HepG2 (cell line): ENCODE data around the gene GHR. TPM values are rescaled to one million over a fixed set of nuclear protein-coding genes. Genes with fewer than 3 reads are reported as not detected.

Experiments used
- ATAC-seq: fragments of 200-7000 bp; cut with Tn5 transposase; 3 replicates; pipeline ENCODE4 v1.9.1; 2020; ENCODE audit warnings: mild to moderate bottlenecking, moderate library complexity
- BruUV-seq: library from RNA; stranded (reverse); fragments of 400-500 nt; replicated peaks from 2 replicates; lab custom pipeline; 2021; lab: Mats Ljungman, UMichigan
- CTCF ChIA-PET: fragments of 300-600 bp; formaldehyde crosslinking; extraction: SDS; loops from one replicate; lab custom pipeline; 2021; ENCODE audit warnings: low total read pairs, inconsistent platforms, low intra/inter-chr PET ratio; lab: Yijun Ruan, JAX
- POLR2A ChIA-PET: fragments of 350-600 bp; sonication (Branson Sonifier 250); formaldehyde crosslinking; loops from one replicate; lab custom pipeline; 2020; ENCODE audit warnings: antibody characterized with exemption, inconsistent platforms; lab: Yijun Ruan, JAX
- DNase-seq: peaks from one replicate; pipeline ENCODE4 v3.0.0-alpha.2; 2015; ENCODE audit warnings: low spot score
- FAIRE-seq: peaks from 3 replicates; lab custom pipeline; 2011; peaks lifted over from hg19 to GRCh38; lab: Jason Lieb, UNC
- H2AFZ ChIP-seq: one replicate; pipeline ENCODE4 v1.6.1; 2011; ENCODE audit warnings: low read length, inconsistent platforms
- H3K27ac ChIP-seq: fragments of 300-600 bp; 3 replicates; pipeline ENCODE4 v1.8.0; 2011; ENCODE audit warnings: mixed run types, mild to moderate bottlenecking, mixed read lengths, low read length, inconsistent platforms; ENCODE audit not compliant: insufficient read depth; ENCODE audit errors: extremely low read length
- H3K27me3 ChIP-seq, 2 experiments: fragments of 200-600 bp in 1 of 2; 2 replicates in 1 of 2; 3 replicates in 1 of 2; pipeline versions ENCODE4 v1.6.0 to v1.8.0; 2011; ENCODE audit warnings: low read length in 2 of 2, mild to moderate bottlenecking in 2 of 2, moderate library complexity in 2 of 2, inconsistent platforms in 1 of 2; ENCODE audit not compliant: insufficient read depth in 2 of 2, control insufficient read depth in 1 of 2
- H3K36me3 ChIP-seq, 2 experiments: fragments of 200-600 bp in 1 of 2; replicated peaks in 1 of 2; 2 replicates in 1 of 2; 3 replicates in 1 of 2; pipeline versions ENCODE4 v1.5.1 to v1.8.0; 2011; ENCODE audit warnings: low read length in 2 of 2, inconsistent platforms in 1 of 2; ENCODE audit not compliant: insufficient read depth in 2 of 2, control insufficient read depth in 1 of 2
- H3K4me1 ChIP-seq: 2 replicates; pipeline ENCODE4 v1.5.1; 2012; ENCODE audit warnings: low read length, inconsistent platforms; ENCODE audit not compliant: insufficient read depth
- H3K4me2 ChIP-seq: 2 replicates; pipeline ENCODE4 v1.6.0; 2011; ENCODE audit warnings: low read depth, low read length, inconsistent platforms
- H3K4me3 ChIP-seq, 3 experiments: fragments of 200-600 bp in 1 of 3; sonication (generic), shearing (Covaris generic) in 1 of 3; replicated peaks in 1 of 3; 2 replicates each; pipeline ENCODE4 v1.5.1; 2011 to 2016; ENCODE audit warnings: low read length in 3 of 3, inconsistent platforms in 2 of 3, low read depth in 2 of 3, mild to moderate bottlenecking in 2 of 3, control low read depth in 1 of 3, mixed read lengths in 1 of 3; ENCODE audit not compliant: insufficient read depth in 1 of 3
- H3K79me2 ChIP-seq: one replicate; pipeline ENCODE4 v1.6.1; 2011; ENCODE audit warnings: low read length, inconsistent platforms; ENCODE audit not compliant: insufficient read depth
- H3K9ac ChIP-seq: 2 replicates; pipeline ENCODE4 v1.6.0; 2011; ENCODE audit warnings: mild to moderate bottlenecking, low read depth, low read length, inconsistent platforms; ENCODE audit not compliant: insufficient read depth
- H3K9me3 ChIP-seq: 2 replicates; pipeline ENCODE4 v1.5.1; 2012; ENCODE audit warnings: mild to moderate bottlenecking, low read length
- H4K20me1 ChIP-seq: 2 replicates; pipeline ENCODE4 v1.6.0; 2011; ENCODE audit warnings: inconsistent platforms, mild to moderate bottlenecking, low read length, moderate library complexity; ENCODE audit not compliant: insufficient read depth
- CC2D1A ChIP-seq: sonication (generic); formaldehyde crosslinking; IDR thresholded peaks from 2 replicates; pipeline ENCODE4 v1.8.1; 2023; ENCODE audit warnings: mild to moderate bottlenecking, missing genetic modification reagents
- HMG20A ChIP-seq: IDR thresholded peaks from 2 replicates; pipeline ENCODE4 v1.6.1; 2016; ENCODE audit warnings: borderline replicate concordance
- MYNN ChIP-seq: sonication (generic); formaldehyde crosslinking; IDR thresholded peaks from 2 replicates; pipeline ENCODE4 v1.4.0; 2020; ENCODE audit warnings: mild to moderate bottlenecking, low read depth, missing genetic modification reagents
- NFYB ChIP-seq: sonication (generic); formaldehyde crosslinking; IDR thresholded peaks from 2 replicates; pipeline ENCODE4 v1.4.0; 2020; ENCODE audit warnings: missing genetic modification reagents
- ZKSCAN5 ChIP-seq: sonication (generic); formaldehyde crosslinking; IDR thresholded peaks from 2 replicates; pipeline ENCODE4 v1.5.1; 2020; ENCODE audit warnings: mild to moderate bottlenecking, missing genetic modification reagents
- ZNF552 ChIP-seq: sonication (generic); formaldehyde crosslinking; IDR thresholded peaks from 2 replicates; pipeline ENCODE4 v1.9.0; 2022; ENCODE audit warnings: missing genetic modification reagents, mild to moderate bottlenecking, borderline replicate concordance
- WGBS: methylation state at CpG from one replicate; pipeline ENCODE4 v1.1.6; 2017; ENCODE audit warnings: low lambda C conversion rate; 5-methylcytosine and 5-hydroxymethylcytosine counted together
- in situ Hi-C: cut with HindIII; loops from 2 replicates; pipeline ENCODE4 v1.10.0; 2017; ENCODE audit warnings: low pct_unique_long_range_greater_than_20kb; ENCODE audit not compliant: extremely low pct_ligation_motif_present
- intact Hi-C: fragments of 100-400 bp; cut with micrococcal nuclease; formaldehyde crosslinking; loops from one replicate; pipeline ENCODE4 v1.10.0; 2022; ENCODE audit not compliant: unreplicated experiment
- polyA plus RNA-seq, 8 experiments: library from polyadenylated mRNA; depleted of rRNA in 3 of 8; stranded (reverse) in 7 of 8; unstranded in 1 of 8; fragments of >200 nt; fragmentation: Illumina TruSeq in 4 of 8; extraction: Trizol in 4 of 8; gene quantifications; 2 replicates each; pipeline versions ENCODE4 v1.2.1 to v1.2.3, GENCODE V29; 2011 to 2016; ENCODE audit warnings: low read depth in 4 of 8, missing spikeins in 1 of 8, mixed read lengths in 1 of 8; ENCODE audit not compliant: insufficient read depth in 1 of 8
- total RNA-seq, 5 experiments: library from RNA; depleted of rRNA; stranded (reverse); fragments of >200 nt; fragmentation: Illumina TruSeq; extraction: Trizol; gene quantifications; 2 replicates each; pipeline ENCODE4 v1.2.3, GENCODE V29; 2016; ENCODE audit warnings: low read depth in 1 of 5
- TF ChIP-seq, protein P1 (sequence below): IDR thresholded peaks from 2 replicates; pipeline ENCODE4 v1.4.0; 2020; ENCODE audit warnings: mild to moderate bottlenecking, missing genetic modification reagents
- TF ChIP-seq, protein P2 (sequence below): sonication (generic); formaldehyde crosslinking; IDR thresholded peaks from 2 replicates; pipeline ENCODE4 v1.5.1; 2020; ENCODE audit warnings: mild to moderate bottlenecking, missing genetic modification reagents, borderline replicate concordance

GHR gene
- total and polyA plus RNA-seq, 2 of the 13 experiments (the other 11 are each of a cell fraction or from before 2014, with no cell fraction given), result 0.07 TPM; not detected in 1

DNA sequence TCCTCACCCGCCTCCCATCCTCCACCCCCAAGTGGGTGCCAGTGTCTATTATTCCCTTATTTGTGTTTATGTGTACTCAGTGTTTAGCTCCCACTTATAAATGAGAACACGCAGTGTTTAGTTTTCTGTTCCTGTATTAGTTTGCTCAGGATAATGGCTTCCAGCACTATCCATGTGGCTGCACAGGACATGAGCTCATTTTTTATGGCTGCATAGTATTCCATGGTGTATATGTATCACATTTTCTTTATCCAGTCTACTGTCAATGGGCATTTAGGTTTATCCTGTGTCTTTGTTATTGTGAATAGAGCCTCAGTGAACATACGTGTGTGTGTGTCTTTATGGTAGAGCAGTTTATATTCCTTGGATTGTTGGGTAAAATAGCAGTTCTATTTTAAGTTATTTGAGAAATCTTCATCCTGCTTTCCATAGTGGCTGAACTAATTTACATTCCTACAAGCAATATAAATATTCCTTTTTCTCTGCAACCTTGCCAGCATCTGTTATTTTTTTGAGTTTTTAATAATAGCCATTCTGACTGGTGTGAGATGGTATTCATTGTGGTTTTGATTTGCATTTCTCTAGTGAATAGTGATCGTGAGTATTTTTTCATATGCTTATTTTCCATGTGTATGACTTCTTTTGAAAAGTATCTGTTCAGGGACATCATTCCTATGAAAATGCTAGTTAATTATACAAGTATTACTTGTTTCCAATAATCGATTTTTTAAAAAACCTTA is 169.3 kb downstream of the GHR start:
- Histone ChIP-seq H2AFZ (no peak overlapping the region), H3K4me1 (peaks cover 14% of the 10 kb centered on the region), H3K27me3 (no peaks in the 10 kb centered on the region), H3K9me3 (no peaks in the 10 kb centered on the region), H3K36me3 (no peaks in the 10 kb centered on the region), H4K20me1 (no peaks in the 10 kb centered on the region), H3K9ac (no peak overlapping the region), H3K4me2 (no peak overlapping the region), H3K27ac (no peak overlapping the region), H3K79me2 (no peaks in the 10 kb centered on the region), H3K4me3 (no peak overlapping the region)
- no TSS peak for BruUV-seq
- POLR2A ChIA-PET, result no interaction called here
- FAIRE-seq, result no peak
- intact Hi-C loops (loop anchor here (10.0 kb wide), 1 partner anchor 292 kb away; no protein-coding TSS in a partner anchor), in situ Hi-C loops (loop anchor here (25.0 kb wide), 1 partner anchor 730 kb away; the partner anchor contains the start of gene OXCT1)
- no peak for DNase-seq
- TF ChIP-seq MYNN (CRISPR knock-in tag), result no peak
- no peak for TF ChIP-seq ZNF552 (CRISPR knock-in tag)
- TF ChIP-seq ZKSCAN5 (CRISPR knock-in tag), result no peak
- no peak for ATAC-seq
- 51% methylated on average over 5 of the region's 5 CpGs for WGBS
- CTCF ChIA-PET, result no interaction called here

DNA sequence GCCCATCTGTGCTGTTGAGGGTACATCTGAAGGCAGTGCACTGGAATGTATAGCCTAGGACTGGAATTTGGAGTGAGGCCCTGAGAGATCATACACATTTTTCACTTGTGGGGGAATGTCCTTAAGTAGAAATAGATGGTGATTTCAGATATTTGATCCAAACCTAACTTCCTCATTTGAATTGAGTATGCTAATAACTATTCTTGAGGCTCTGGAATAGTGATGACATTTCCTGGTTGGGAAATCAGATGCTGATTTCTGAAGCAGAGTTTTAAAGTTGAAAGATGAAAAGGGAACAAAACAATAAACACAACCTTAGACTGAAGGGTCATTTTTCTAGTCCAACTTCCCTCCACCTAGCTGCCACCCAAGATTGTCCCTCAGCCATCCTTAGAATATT is 170.4 kb downstream of the GHR start:
- H3K4me2 ChIP-seq, result no peak overlapping the region
- H3K27me3 ChIP-seq, result no peaks in the 10 kb centered on the region
- in situ Hi-C loops, result loop anchor here (25.0 kb wide), 1 partner anchor 731 kb away; the partner anchor contains the start of gene OXCT1
- H3K4me1 ChIP-seq, result peaks cover 22% of the 10 kb centered on the region
- H3K9ac ChIP-seq, result no peak overlapping the region
- H3K79me2 ChIP-seq, result no peaks in the 10 kb centered on the region
- no peak overlapping the region for H3K27ac ChIP-seq
- no peaks in the 10 kb centered on the region for H3K9me3 ChIP-seq
- BruUV-seq, result no TSS peak
- ChIA-PET CTCF (no interaction called here), POLR2A (no interaction called here)
- H3K36me3 ChIP-seq, result no peaks in the 10 kb centered on the region
- no peak overlapping the region for H2AFZ ChIP-seq
- intact Hi-C loops, result loop anchor here (10.0 kb wide), 1 partner anchor 291 kb away; no protein-coding TSS in a partner anchor
- no peak for ATAC-seq
- no peak for DNase-seq
- no peaks in the 10 kb centered on the region for H4K20me1 ChIP-seq
- H3K4me3 ChIP-seq, result no peak overlapping the region
- no peak for FAIRE-seq
- TF ChIP-seq NFYB, result no peak
- TF ChIP-seq, protein P1, sequence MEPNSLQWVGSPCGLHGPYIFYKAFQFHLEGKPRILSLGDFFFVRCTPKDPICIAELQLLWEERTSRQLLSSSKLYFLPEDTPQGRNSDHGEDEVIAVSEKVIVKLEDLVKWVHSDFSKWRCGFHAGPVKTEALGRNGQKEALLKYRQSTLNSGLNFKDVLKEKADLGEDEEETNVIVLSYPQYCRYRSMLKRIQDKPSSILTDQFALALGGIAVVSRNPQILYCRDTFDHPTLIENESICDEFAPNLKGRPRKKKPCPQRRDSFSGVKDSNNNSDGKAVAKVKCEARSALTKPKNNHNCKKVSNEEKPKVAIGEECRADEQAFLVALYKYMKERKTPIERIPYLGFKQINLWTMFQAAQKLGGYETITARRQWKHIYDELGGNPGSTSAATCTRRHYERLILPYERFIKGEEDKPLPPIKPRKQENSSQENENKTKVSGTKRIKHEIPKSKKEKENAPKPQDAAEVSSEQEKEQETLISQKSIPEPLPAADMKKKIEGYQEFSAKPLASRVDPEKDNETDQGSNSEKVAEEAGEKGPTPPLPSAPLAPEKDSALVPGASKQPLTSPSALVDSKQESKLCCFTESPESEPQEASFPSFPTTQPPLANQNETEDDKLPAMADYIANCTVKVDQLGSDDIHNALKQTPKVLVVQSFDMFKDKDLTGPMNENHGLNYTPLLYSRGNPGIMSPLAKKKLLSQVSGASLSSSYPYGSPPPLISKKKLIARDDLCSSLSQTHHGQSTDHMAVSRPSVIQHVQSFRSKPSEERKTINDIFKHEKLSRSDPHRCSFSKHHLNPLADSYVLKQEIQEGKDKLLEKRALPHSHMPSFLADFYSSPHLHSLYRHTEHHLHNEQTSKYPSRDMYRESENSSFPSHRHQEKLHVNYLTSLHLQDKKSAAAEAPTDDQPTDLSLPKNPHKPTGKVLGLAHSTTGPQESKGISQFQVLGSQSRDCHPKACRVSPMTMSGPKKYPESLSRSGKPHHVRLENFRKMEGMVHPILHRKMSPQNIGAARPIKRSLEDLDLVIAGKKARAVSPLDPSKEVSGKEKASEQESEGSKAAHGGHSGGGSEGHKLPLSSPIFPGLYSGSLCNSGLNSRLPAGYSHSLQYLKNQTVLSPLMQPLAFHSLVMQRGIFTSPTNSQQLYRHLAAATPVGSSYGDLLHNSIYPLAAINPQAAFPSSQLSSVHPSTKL, result no peak
- no peak for TF ChIP-seq HMG20A
- TF ChIP-seq CC2D1A (CRISPR knock-in tag), result no peak
- TF ChIP-seq, protein P2, sequence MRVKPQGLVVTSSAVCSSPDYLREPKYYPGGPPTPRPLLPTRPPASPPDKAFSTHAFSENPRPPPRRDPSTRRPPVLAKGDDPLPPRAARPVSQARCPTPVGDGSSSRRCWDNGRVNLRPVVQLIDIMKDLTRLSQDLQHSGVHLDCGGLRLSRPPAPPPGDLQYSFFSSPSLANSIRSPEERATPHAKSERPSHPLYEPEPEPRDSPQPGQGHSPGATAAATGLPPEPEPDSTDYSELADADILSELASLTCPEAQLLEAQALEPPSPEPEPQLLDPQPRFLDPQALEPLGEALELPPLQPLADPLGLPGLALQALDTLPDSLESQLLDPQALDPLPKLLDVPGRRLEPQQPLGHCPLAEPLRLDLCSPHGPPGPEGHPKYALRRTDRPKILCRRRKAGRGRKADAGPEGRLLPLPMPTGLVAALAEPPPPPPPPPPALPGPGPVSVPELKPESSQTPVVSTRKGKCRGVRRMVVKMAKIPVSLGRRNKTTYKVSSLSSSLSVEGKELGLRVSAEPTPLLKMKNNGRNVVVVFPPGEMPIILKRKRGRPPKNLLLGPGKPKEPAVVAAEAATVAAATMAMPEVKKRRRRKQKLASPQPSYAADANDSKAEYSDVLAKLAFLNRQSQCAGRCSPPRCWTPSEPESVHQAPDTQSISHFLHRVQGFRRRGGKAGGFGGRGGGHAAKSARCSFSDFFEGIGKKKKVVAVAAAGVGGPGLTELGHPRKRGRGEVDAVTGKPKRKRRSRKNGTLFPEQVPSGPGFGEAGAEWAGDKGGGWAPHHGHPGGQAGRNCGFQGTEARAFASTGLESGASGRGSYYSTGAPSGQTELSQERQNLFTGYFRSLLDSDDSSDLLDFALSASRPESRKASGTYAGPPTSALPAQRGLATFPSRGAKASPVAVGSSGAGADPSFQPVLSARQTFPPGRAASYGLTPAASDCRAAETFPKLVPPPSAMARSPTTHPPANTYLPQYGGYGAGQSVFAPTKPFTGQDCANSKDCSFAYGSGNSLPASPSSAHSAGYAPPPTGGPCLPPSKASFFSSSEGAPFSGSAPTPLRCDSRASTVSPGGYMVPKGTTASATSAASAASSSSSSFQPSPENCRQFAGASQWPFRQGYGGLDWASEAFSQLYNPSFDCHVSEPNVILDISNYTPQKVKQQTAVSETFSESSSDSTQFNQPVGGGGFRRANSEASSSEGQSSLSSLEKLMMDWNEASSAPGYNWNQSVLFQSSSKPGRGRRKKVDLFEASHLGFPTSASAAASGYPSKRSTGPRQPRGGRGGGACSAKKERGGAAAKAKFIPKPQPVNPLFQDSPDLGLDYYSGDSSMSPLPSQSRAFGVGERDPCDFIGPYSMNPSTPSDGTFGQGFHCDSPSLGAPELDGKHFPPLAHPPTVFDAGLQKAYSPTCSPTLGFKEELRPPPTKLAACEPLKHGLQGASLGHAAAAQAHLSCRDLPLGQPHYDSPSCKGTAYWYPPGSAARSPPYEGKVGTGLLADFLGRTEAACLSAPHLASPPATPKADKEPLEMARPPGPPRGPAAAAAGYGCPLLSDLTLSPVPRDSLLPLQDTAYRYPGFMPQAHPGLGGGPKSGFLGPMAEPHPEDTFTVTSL (CRISPR knock-in tag), result no peak
